PFSK-1 (cell line): Measurements from ENCODE around the gene FAM120B.

Experiments
- FOXP2 ChIP-seq: optimal IDR thresholded peaks from 2 replicates; pipeline ENCODE3; 2011; ENCODE audit warnings: borderline replicate concordance, control low read depth, inconsistent platforms; ENCODE audit not compliant: insufficient read depth; ENCODE audit errors: extremely low read length, extremely low read depth
- POLR2AphosphoS5 ChIP-seq: IDR thresholded peaks from 2 replicates; pipeline ENCODE4 v1.6.1; 2012; ENCODE audit warnings: low read depth, mild to moderate bottlenecking, control low read depth, low read length, moderate library complexity
- REST ChIP-seq, 2 experiments: IDR thresholded peaks; 2 replicates each; pipeline versions ENCODE4 v1.6.1 to v1.8.0; 2011 to 2012; ENCODE audit warnings: low read depth in 2 of 2, low read length in 2 of 2, control low read depth in 1 of 2, inconsistent platforms in 1 of 2, mild to moderate bottlenecking in 1 of 2, moderate library complexity in 1 of 2; ENCODE audit not compliant: insufficient read depth in 1 of 2
- SIN3A ChIP-seq: IDR thresholded peaks from 2 replicates; pipeline ENCODE4 v1.6.1; 2012; ENCODE audit warnings: mild to moderate bottlenecking, low read length, moderate library complexity, borderline replicate concordance; ENCODE audit not compliant: insufficient read depth
- TAF1 ChIP-seq: IDR thresholded peaks from 2 replicates; pipeline ENCODE4 v1.6.1; 2012; ENCODE audit warnings: low read length, control low read depth, borderline replicate concordance; ENCODE audit not compliant: insufficient read depth

Gene FAM120B

GRCh38 chr6:170437719-170438401, 131.3 kb downstream of the FAM120B start:
- TF ChIP-seq TAF1, result no peak
- TF ChIP-seq REST (IDR thresholded peaks at IDR 0.05; ENCODE audit: insufficient read depth in 1 of 2, low read depth in 2 of 2, low read length in 2 of 2), result no peak
- no peak for TF ChIP-seq SIN3A
- no peak for TF ChIP-seq FOXP2
- TF ChIP-seq POLR2AphosphoS5, result no peak

- peak; percentile 17 for TF ChIP-seq FOXP2
- TF ChIP-seq TAF1, result no peak
- no peak for TF ChIP-seq SIN3A
- TF ChIP-seq POLR2AphosphoS5, result no peak
- no peak for TF ChIP-seq REST (IDR thresholded peaks at IDR 0.05; ENCODE audit: insufficient read depth in 1 of 2, low read depth in 2 of 2, low read length in 2 of 2)
Observed at GRCh38 chr6:170438402-170438753, 131.8 kb downstream of the FAM120B start.

GRCh38 chr6:170438861-170439260, 132.3 kb downstream of the FAM120B start:
- TF ChIP-seq POLR2AphosphoS5, result no peak
- no peak for TF ChIP-seq REST (IDR thresholded peaks at IDR 0.05; ENCODE audit: insufficient read depth in 1 of 2, low read depth in 2 of 2, low read length in 2 of 2)
- TF ChIP-seq FOXP2, result no peak
- TF ChIP-seq TAF1, result no peak
- TF ChIP-seq SIN3A, result no peak

GRCh38 chr6:170439366-170440361, 133.1 kb downstream of the FAM120B start:
- TF ChIP-seq REST (IDR thresholded peaks at IDR 0.05; ENCODE audit: insufficient read depth in 1 of 2, low read depth in 2 of 2, low read length in 2 of 2) (no peak), SIN3A (no peak), POLR2AphosphoS5 (no peak)
